Loucy (cell line): ENCODE data around the gene CKMT2.

ENCODE experiments used
- EZH2phosphoT487 ChIP-seq: fragments of 200-600 bp; IDR thresholded peaks from 2 replicates; pipeline ENCODE4 v1.6.1; 2018; ENCODE audit warnings: antibody characterized with exemption, mild to moderate bottlenecking, moderate library complexity, borderline replicate concordance
- TF ChIP-seq, protein P1 (sequence below): fragments of 200-600 bp; sonication (generic); conservative IDR thresholded peaks from 2 replicates; pipeline ENCODE4 v1.5.1; 2014; ENCODE audit warnings: mild to moderate bottlenecking, antibody characterized with exemption, low read length

DNA sequence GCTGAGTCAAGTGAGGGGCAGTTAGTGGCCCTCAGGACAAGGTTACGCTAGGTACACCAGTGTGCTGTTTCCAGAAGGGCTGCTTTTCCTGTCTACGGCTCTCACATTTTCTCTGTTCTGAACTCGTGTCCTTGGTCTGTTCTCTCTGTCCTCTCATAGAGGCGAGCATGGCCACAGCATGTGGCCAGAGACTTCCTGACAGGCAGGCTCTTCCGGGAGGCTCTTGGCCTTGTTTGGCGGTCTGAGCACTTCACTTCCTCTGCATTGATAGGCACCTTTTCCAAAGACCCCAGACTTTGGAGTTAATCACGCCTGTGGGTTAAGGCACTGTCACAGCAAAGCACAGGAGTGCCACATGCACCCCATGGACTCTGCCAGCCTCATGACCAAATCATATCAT lies 1.2 kb downstream of the CKMT2 start:
- TF ChIP-seq, protein P1, sequence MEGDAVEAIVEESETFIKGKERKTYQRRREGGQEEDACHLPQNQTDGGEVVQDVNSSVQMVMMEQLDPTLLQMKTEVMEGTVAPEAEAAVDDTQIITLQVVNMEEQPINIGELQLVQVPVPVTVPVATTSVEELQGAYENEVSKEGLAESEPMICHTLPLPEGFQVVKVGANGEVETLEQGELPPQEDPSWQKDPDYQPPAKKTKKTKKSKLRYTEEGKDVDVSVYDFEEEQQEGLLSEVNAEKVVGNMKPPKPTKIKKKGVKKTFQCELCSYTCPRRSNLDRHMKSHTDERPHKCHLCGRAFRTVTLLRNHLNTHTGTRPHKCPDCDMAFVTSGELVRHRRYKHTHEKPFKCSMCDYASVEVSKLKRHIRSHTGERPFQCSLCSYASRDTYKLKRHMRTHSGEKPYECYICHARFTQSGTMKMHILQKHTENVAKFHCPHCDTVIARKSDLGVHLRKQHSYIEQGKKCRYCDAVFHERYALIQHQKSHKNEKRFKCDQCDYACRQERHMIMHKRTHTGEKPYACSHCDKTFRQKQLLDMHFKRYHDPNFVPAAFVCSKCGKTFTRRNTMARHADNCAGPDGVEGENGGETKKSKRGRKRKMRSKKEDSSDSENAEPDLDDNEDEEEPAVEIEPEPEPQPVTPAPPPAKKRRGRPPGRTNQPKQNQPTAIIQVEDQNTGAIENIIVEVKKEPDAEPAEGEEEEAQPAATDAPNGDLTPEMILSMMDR, result no peak
- no peak for TF ChIP-seq EZH2phosphoT487
